Gastrocnemius medialis (tissue), 4 donors: Measurements from ENCODE around the gene HLCS.

ENCODE experiments used
- CTCF ChIP-seq, 5 experiments: fragments of 450-650 bp in 3 of 5; fragments of 200-600 bp in 2 of 5; sonication (generic) in 2 of 5; IDR thresholded peaks in 4 of 5; conservative IDR thresholded peaks in 1 of 5; 1 replicate in 4 of 5; 2 replicates in 1 of 5; pipeline ENCODE4 v1.5.1; 2016 to 2019; ENCODE audit warnings: antibody characterized with exemption in 5 of 5, mild to moderate bottlenecking in 3 of 5, moderate library complexity in 3 of 5
- POLR2A ChIP-seq, 2 donors: fragments of 450-650 bp; IDR thresholded peaks; one replicate each; pipeline ENCODE4 v1.6.1; 2017; ENCODE audit warnings: antibody characterized with exemption in 2 of 2, mild to moderate bottlenecking in 2 of 2, moderate library complexity in 2 of 2

- TF ChIP-seq CTCF (IDR thresholded peaks at IDR 0.05 in 4 of 5, conservative IDR thresholded peaks at IDR 0.05 in 1 of 5) = no peak
- TF ChIP-seq POLR2A (IDR thresholded peaks at IDR 0.05) = no peak
Measured at GRCh38 chr21:36891692-36892091, 74.8 kb downstream of the HLCS start.
